Measurements from ENCODE around the gene ISM1.

Gene ISM1

DNA sequence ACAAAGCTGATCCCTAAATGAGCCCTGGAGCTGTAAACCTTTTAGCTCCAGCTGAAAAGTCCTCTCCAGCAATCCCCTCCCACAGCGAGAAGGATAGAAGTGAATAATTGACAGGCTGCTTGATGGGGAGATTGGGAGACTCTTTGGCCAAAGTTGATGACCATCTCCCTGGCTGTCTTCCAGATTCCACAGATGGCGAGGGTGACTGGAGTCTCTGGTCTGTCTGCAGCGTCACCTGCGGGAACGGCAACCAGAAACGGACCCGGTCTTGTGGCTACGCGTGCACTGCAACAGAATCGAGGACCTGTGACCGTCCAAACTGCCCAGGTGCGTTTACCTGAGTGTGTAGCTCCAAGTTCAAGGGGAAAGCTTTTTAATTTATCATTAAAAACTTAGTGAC lies 67.3 kb downstream of the ISM1 start:
- no peak for TF ChIP-seq CTCF (IDR thresholded peaks at IDR 0.05)

GRCh38 chr20:13289031-13289430 lies 68.0 kb downstream of the ISM1 start:
- no peak for TF ChIP-seq CTCF (IDR thresholded peaks at IDR 0.05)

GRCh38 chr20:13290724-13291123 lies 69.7 kb downstream of the ISM1 start:
- no peak for TF ChIP-seq CTCF (IDR thresholded peaks at IDR 0.05)

DNA sequence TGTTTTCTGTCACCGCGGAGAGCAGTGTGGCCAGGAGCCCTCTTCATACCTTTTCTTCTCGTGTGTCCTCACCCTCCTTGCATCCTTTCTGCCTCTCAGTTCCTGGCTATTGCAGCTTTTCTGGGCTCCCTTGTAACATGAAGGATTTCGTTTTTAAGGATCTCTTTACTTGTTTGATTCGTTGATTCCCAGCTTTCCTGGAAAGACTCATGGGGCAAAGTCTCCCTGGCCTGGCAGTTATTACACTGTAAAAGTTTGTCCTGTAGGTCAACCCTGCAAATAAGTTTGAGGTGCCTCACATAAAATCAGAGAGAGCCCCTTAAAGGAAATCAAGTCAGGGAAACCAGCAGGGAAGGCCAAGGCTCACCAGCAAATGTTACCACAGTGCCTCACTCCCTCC lies 70.1 kb downstream of the ISM1 start:
- no peak for TF ChIP-seq CTCF (IDR thresholded peaks at IDR 0.05)

DNA sequence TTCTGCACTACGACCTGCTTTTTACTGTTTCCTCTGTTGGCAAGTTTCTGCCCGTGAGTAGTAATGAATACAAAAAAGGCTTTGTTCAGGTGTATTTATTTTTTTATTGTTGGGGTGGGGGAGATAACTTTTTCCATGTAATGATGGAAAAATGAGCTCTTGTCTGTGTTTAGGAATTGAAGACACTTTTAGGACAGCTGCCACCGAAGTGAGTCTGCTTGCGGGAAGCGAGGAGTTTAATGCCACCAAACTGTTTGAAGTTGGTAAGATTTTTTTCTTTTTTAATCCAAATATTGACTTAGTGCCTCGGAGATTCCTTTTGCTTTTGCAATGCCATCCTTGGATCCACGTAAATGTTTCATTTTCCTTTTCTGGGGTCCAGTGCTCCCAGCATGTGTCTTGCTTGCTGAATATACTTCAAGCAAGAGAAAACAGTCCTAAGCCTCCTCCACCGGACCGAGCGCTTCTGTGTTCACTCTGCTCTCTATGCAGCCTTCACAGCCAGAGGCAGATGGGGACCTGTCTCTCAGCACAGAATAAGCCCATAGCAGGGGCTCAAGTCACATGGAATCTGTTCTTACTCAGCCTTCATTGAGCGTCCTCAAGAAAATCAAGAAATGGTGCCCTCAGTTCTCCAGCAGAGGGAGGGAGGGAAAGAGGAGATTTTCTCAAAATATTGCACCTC lies 71.3 kb downstream of the ISM1 start:
- TF ChIP-seq CTCF (IDR thresholded peaks at IDR 0.05): no peak

- no peak for TF ChIP-seq CTCF (IDR thresholded peaks at IDR 0.05)
Measured at GRCh38 chr20:13294522-13294921, 73.4 kb downstream of the ISM1 start.

DNA sequence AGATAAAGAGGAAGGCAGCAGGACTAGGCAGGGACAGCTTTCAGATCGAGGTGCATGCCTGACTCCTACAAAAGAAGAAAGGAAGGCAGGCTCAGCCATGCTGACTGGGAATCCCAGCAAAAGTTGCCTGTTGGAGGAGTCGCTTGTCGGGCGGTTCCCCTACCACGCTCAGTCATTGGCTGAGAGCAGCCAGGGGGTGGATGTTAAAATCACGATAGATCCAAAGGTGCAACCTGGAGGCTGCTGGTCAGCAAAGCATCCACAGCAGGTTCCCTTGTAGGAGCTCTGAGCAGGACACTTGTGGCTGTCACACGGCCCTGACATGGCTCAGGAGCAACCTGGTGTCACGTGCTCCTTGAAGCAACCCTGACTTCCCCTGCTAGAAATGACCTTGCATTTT lies 74.6 kb downstream of the ISM1 start:
- no peak for TF ChIP-seq CTCF (IDR thresholded peaks at IDR 0.05)

GRCh38 chr20:13296070-13296469 lies 75.0 kb downstream of the ISM1 start:
- no peak for TF ChIP-seq CTCF (IDR thresholded peaks at IDR 0.05)

All from LNCAP (cell line).